Activated CD4-positive, alpha-beta memory T cell treated with anti-CD3 and anti-CD28 coated beads for 36 hours (primary cell): ENCODE measurements around the gene KHDRBS2. TPM values are rescaled to one million over a fixed set of nuclear protein-coding genes. Genes with fewer than 3 reads are reported as not detected.

Experiments
- CTCF ChIA-PET: fragments of 350-600 bp; sonication (Branson Sonifier 250); formaldehyde crosslinking; loops from one replicate; lab custom pipeline; 2021; ENCODE audit warnings: antibody characterized with exemption, inconsistent platforms; lab: Charles Lee
- POLR2A ChIA-PET: fragments of 350-600 bp; sonication (Branson Sonifier 250); formaldehyde crosslinking; loops from one replicate; lab custom pipeline; 2021; ENCODE audit warnings: antibody characterized with exemption; lab: Charles Lee
- DNase-seq: peaks from one replicate; pipeline ENCODE4 v3.0.0-alpha.2; 2020
- H3K27ac Mint-ChIP-seq: one replicate; pipeline ENCODE4 v1.8.0; 2021; ENCODE audit warnings: mixed read lengths
- H3K27me3 Mint-ChIP-seq: one replicate; pipeline ENCODE4 v1.8.0; 2021; ENCODE audit warnings: mixed read lengths
- H3K36me3 Mint-ChIP-seq: one replicate; pipeline ENCODE4 v1.8.0; 2021; ENCODE audit warnings: mixed read lengths
- H3K4me1 Mint-ChIP-seq: one replicate; pipeline ENCODE4 v1.8.0; 2021; ENCODE audit warnings: low read depth, mixed read lengths
- H3K4me3 Mint-ChIP-seq: one replicate; pipeline ENCODE4 v1.8.0; 2021; ENCODE audit warnings: mild to moderate bottlenecking, mixed read lengths
- H3K9me3 Mint-ChIP-seq: one replicate; pipeline ENCODE4 v1.8.0; 2021; ENCODE audit warnings: mixed read lengths
- intact Hi-C: fragments of 100-400 bp; cut with micrococcal nuclease; formaldehyde crosslinking; loops from one replicate; pipeline ENCODE4 v1.15.1; 2023
- total RNA-seq, 2 experiments: library from RNA; stranded (reverse); gene quantifications; one replicate each; pipeline ENCODE4 v1.2.3, GENCODE V29; 2021

The KHDRBS2 gene
- total RNA-seq, 2 experiments from 2014 or later: not detected

- H3K27ac Mint-ChIP-seq: no peak overlapping the region
- H3K27me3 Mint-ChIP-seq: no peaks in the 10 kb centered on the region
- ChIA-PET POLR2A (no interaction called here), CTCF (no interaction called here)
- H3K36me3 Mint-ChIP-seq: no peaks in the 10 kb centered on the region
- H3K4me3 Mint-ChIP-seq: no peak overlapping the region
- no peak for DNase-seq
- H3K4me1 Mint-ChIP-seq: no peaks in the 10 kb centered on the region
- intact Hi-C loops: no loop called here
- no peaks in the 10 kb centered on the region for H3K9me3 Mint-ChIP-seq
These were observed 5.9 kb downstream of the KHDRBS2 start for GRCh38 chr6:62280099-62280498.

GRCh38 chr6:62272114-62272513, 13.9 kb downstream of the KHDRBS2 start:
- POLR2A ChIA-PET: no interaction called here
- CTCF ChIA-PET: no interaction called here
- Mint-ChIP-seq H3K9me3 (no peaks in the 10 kb centered on the region), H3K4me1 (no peaks in the 10 kb centered on the region), H3K36me3 (no peaks in the 10 kb centered on the region), H3K27ac (no peak overlapping the region), H3K4me3 (no peak overlapping the region), H3K27me3 (no peaks in the 10 kb centered on the region)
- DNase-seq: no peak
- intact Hi-C loops: no loop called here

GRCh38 chr6:62265906-62266525, 20.0 kb downstream of the KHDRBS2 start:
- H3K36me3 Mint-ChIP-seq: no peaks in the 10 kb centered on the region
- no peaks in the 10 kb centered on the region for H3K9me3 Mint-ChIP-seq
- no peak overlapping the region for H3K27ac Mint-ChIP-seq
- no peaks in the 10 kb centered on the region for H3K4me1 Mint-ChIP-seq
- ChIA-PET POLR2A (no interaction called here), CTCF (no interaction called here)
- no peaks in the 10 kb centered on the region for H3K27me3 Mint-ChIP-seq
- H3K4me3 Mint-ChIP-seq: no peak overlapping the region
- no peak for DNase-seq
- intact Hi-C loops: no loop called here

GRCh38 chr6:62262283-62262682, 23.7 kb downstream of the KHDRBS2 start:
- Mint-ChIP-seq H3K36me3 (no peaks in the 10 kb centered on the region), H3K4me1 (no peaks in the 10 kb centered on the region), H3K27me3 (no peaks in the 10 kb centered on the region), H3K9me3 (peaks cover 6% of the 10 kb centered on the region), H3K27ac (no peak overlapping the region), H3K4me3 (no peak overlapping the region)
- no peak for DNase-seq
- ChIA-PET CTCF (no interaction called here), POLR2A (no interaction called here)
- intact Hi-C loops: no loop called here

- H3K4me3 Mint-ChIP-seq: no peak overlapping the region
- peaks cover 2% of the 10 kb centered on the region for H3K9me3 Mint-ChIP-seq
- no peak for DNase-seq
- H3K27ac Mint-ChIP-seq: no peak overlapping the region
- intact Hi-C loops: no loop called here
- H3K36me3 Mint-ChIP-seq: no peaks in the 10 kb centered on the region
- H3K4me1 Mint-ChIP-seq: no peaks in the 10 kb centered on the region
- H3K27me3 Mint-ChIP-seq: no peaks in the 10 kb centered on the region
- ChIA-PET CTCF (no interaction called here), POLR2A (no interaction called here)
These were observed 39.9 kb downstream of the KHDRBS2 start for GRCh38 chr6:62246087-62246486.

- H3K27ac Mint-ChIP-seq: no peak overlapping the region
- POLR2A ChIA-PET: no interaction called here
- no peaks in the 10 kb centered on the region for H3K36me3 Mint-ChIP-seq
- no peaks in the 10 kb centered on the region for H3K27me3 Mint-ChIP-seq
- no peak overlapping the region for H3K4me3 Mint-ChIP-seq
- intact Hi-C loops: no loop called here
- peaks cover 6% of the 10 kb centered on the region for H3K9me3 Mint-ChIP-seq
- no peak for DNase-seq
- no peaks in the 10 kb centered on the region for H3K4me1 Mint-ChIP-seq
- CTCF ChIA-PET: no interaction called here
These were observed 49.2 kb downstream of the KHDRBS2 start for GRCh38 chr6:62236784-62237183.

- peaks cover 9% of the 10 kb centered on the region for H3K9me3 Mint-ChIP-seq
These were observed 56.8 kb downstream of the KHDRBS2 start for GRCh38 chr6:62229231-62229630.

GRCh38 chr6:62217866-62218265, 68.2 kb downstream of the KHDRBS2 start:
- DNase-seq: no peak
- CTCF ChIA-PET: no interaction called here
- H3K9me3 Mint-ChIP-seq: peaks cover 23% of the 10 kb centered on the region
- POLR2A ChIA-PET: no interaction called here
- H3K27ac Mint-ChIP-seq: no peak overlapping the region
- no peaks in the 10 kb centered on the region for H3K4me1 Mint-ChIP-seq
- no peaks in the 10 kb centered on the region for H3K27me3 Mint-ChIP-seq
- H3K4me3 Mint-ChIP-seq: no peak overlapping the region
- no peaks in the 10 kb centered on the region for H3K36me3 Mint-ChIP-seq
- intact Hi-C loops: no loop called here

More at GRCh38 chr6:62229231-62229630, 56.8 kb downstream of the KHDRBS2 start:
- intact Hi-C loops: no loop called here
- POLR2A ChIA-PET: no interaction called here
- Mint-ChIP-seq H3K4me3 (no peak overlapping the region), H3K4me1 (no peaks in the 10 kb centered on the region), H3K27ac (no peak overlapping the region), H3K36me3 (no peaks in the 10 kb centered on the region), H3K27me3 (no peaks in the 10 kb centered on the region)
- CTCF ChIA-PET: no interaction called here
- no peak for DNase-seq

- POLR2A ChIA-PET: no interaction called here
- Mint-ChIP-seq H3K36me3 (no peaks in the 10 kb centered on the region), H3K9me3 (peaks cover 26% of the 10 kb centered on the region), H3K4me3 (no peak overlapping the region), H3K27ac (no peak overlapping the region), H3K27me3 (no peaks in the 10 kb centered on the region), H3K4me1 (no peaks in the 10 kb centered on the region)
- intact Hi-C loops: no loop called here
- DNase-seq: no peak
- CTCF ChIA-PET: no interaction called here
These were observed 83.9 kb downstream of the KHDRBS2 start for GRCh38 chr6:62202078-62202477.

- peaks cover 16% of the 10 kb centered on the region for H3K9me3 Mint-ChIP-seq
- no peak for DNase-seq
- H3K36me3 Mint-ChIP-seq: no peaks in the 10 kb centered on the region
- H3K27me3 Mint-ChIP-seq: no peaks in the 10 kb centered on the region
- no peak overlapping the region for H3K27ac Mint-ChIP-seq
- ChIA-PET CTCF (no interaction called here), POLR2A (no interaction called here)
- H3K4me1 Mint-ChIP-seq: no peaks in the 10 kb centered on the region
- H3K4me3 Mint-ChIP-seq: no peak overlapping the region
- intact Hi-C loops: no loop called here
These were observed 93.4 kb downstream of the KHDRBS2 start for GRCh38 chr6:62192593-62192992.

GRCh38 chr6:62175195-62175594, 110.8 kb downstream of the KHDRBS2 start:
- peaks cover 16% of the 10 kb centered on the region for H3K9me3 Mint-ChIP-seq
- intact Hi-C loops: no loop called here
- H3K36me3 Mint-ChIP-seq: no peaks in the 10 kb centered on the region
- H3K4me3 Mint-ChIP-seq: no peak overlapping the region
- POLR2A ChIA-PET: no interaction called here
- no peak for DNase-seq
- H3K27me3 Mint-ChIP-seq: no peaks in the 10 kb centered on the region
- H3K27ac Mint-ChIP-seq: no peak overlapping the region
- no peaks in the 10 kb centered on the region for H3K4me1 Mint-ChIP-seq
- CTCF ChIA-PET: no interaction called here

- H3K4me3 Mint-ChIP-seq: no peak overlapping the region
- H3K27me3 Mint-ChIP-seq: no peaks in the 10 kb centered on the region
- H3K27ac Mint-ChIP-seq: no peak overlapping the region
- H3K36me3 Mint-ChIP-seq: no peaks in the 10 kb centered on the region
- no peak for DNase-seq
- CTCF ChIA-PET: no interaction called here
- H3K9me3 Mint-ChIP-seq: peaks cover 16% of the 10 kb centered on the region
- POLR2A ChIA-PET: no interaction called here
- H3K4me1 Mint-ChIP-seq: no peaks in the 10 kb centered on the region
- intact Hi-C loops: no loop called here
These were observed 111.5 kb downstream of the KHDRBS2 start for GRCh38 chr6:62174548-62174947.

- Mint-ChIP-seq H3K9me3 (peaks cover 21% of the 10 kb centered on the region), H3K27me3 (no peaks in the 10 kb centered on the region), H3K4me3 (no peak overlapping the region), H3K36me3 (no peaks in the 10 kb centered on the region), H3K4me1 (no peaks in the 10 kb centered on the region), H3K27ac (no peak overlapping the region)
- CTCF ChIA-PET: no interaction called here
- intact Hi-C loops: no loop called here
- POLR2A ChIA-PET: no interaction called here
- DNase-seq: no peak
These were observed 118.3 kb downstream of the KHDRBS2 start for GRCh38 chr6:62167736-62168135.
